Lung (tissue), 12 donors: Measurements from ENCODE around the gene STAC3. TPM values are rescaled to one million over a fixed set of nuclear protein-coding genes. Genes with fewer than 3 reads are reported as not detected.

Experiments used
- ATAC-seq: fragments of 200-7000 bp; cut with Tn5 transposase; one replicate; pipeline ENCODE4 v1.9.1; 2020; ENCODE audit warnings: moderate number of reproducible peaks; ENCODE audit not compliant: insufficient read depth, low FRiP score
- DNase-seq, 3 donors: peaks; one replicate each; pipeline ENCODE4 v3.0.0-alpha.2; 2013 to 2017
- H3K27ac ChIP-seq, 2 donors: one replicate each; pipeline ENCODE4 v1.5.1; 2013; ENCODE audit warnings: mild to moderate bottlenecking in 2 of 2, moderate library complexity in 2 of 2, control low read depth in 1 of 2, inconsistent platforms in 1 of 2, low read depth in 1 of 2, low read length in 1 of 2
- H3K27me3 ChIP-seq, 3 donors: one replicate each; pipeline ENCODE4 v1.5.1; 2013; ENCODE audit warnings: low read length in 2 of 3; ENCODE audit not compliant: control insufficient read depth in 3 of 3, insufficient read depth in 3 of 3
- H3K36me3 ChIP-seq, 4 donors: one replicate each; pipeline ENCODE4 v1.5.1; 2013; ENCODE audit warnings: low read length in 4 of 4, mild to moderate bottlenecking in 1 of 4, moderate library complexity in 1 of 4; ENCODE audit not compliant: control insufficient read depth in 4 of 4, insufficient read depth in 4 of 4
- H3K4me1 ChIP-seq, 5 donors: one replicate each; pipeline ENCODE4 v1.5.1; 2013; ENCODE audit warnings: low read length in 5 of 5, mild to moderate bottlenecking in 2 of 5, moderate library complexity in 1 of 5; ENCODE audit not compliant: control insufficient read depth in 5 of 5, insufficient read depth in 5 of 5
- H3K4me3 ChIP-seq: one replicate; pipeline ENCODE4 v1.5.1; 2013; ENCODE audit warnings: mild to moderate bottlenecking, control low read depth, moderate library complexity
- H3K9ac ChIP-seq, 2 donors: one replicate each; pipeline ENCODE4 v1.5.1; 2013; ENCODE audit warnings: low read length in 2 of 2, control low read depth in 1 of 2; ENCODE audit not compliant: insufficient read depth in 1 of 2
- H3K9me3 ChIP-seq, 4 donors: one replicate each; pipeline ENCODE4 v1.5.1; 2013; ENCODE audit warnings: low read length in 3 of 4, mild to moderate bottlenecking in 1 of 4, moderate library complexity in 1 of 4; ENCODE audit not compliant: control insufficient read depth in 4 of 4, insufficient read depth in 3 of 4
- CTCF ChIP-seq: IDR thresholded peaks from 2 replicates; pipeline ENCODE4 v1.5.1; 2012; ENCODE audit warnings: mild to moderate bottlenecking; ENCODE audit errors: control extremely low read depth, extremely low read depth
- WGBS, 2 donors: extraction: QIAGEN DNeasy Blood & Tissue Kit; methylation state at CpG; one replicate each; pipeline ENCODE4 v1.1.7; 2013; 5-methylcytosine and 5-hydroxymethylcytosine counted together
- polyA plus RNA-seq, 2 donors: library from polyadenylated mRNA; stranded (reverse); fragments of 200-250 nt; gene quantifications; one replicate each; pipeline ENCODE4 v1.2.1, GENCODE V29; 2013
- total RNA-seq, 2 donors: library from RNA; depleted of rRNA in 1 of 2; stranded (reverse); fragments of >200 nt in 1 of 2; gene quantifications; one replicate each; pipeline ENCODE4 v1.2.1, GENCODE V29; 2014 to 2021
- donor health status: control.
- donor health status: control.
- donor health status: Bipolar disorder and iron deficiency.
- donor health status: healthy.
- donor health status: DM: yes; HTN: yes; CAD: no.

Gene STAC3
- total and polyA plus RNA-seq, 4 donors = 1.7 to 7.4 (median 6.4) TPM

GRCh38 chr12:57201631-57202030 is 49.4 kb downstream of the STAC3 start:
- Histone ChIP-seq H3K27ac (no peak overlapping the region), H3K9ac (no peak overlapping the region), H3K4me3 (no peak overlapping the region), H3K36me3 (peaks cover 0 to 83% (median 54%) of the 10 kb centered on the region in 4 donors), H3K27me3 (no peaks in the 10 kb centered on the region), H3K9me3 (no peaks in the 10 kb centered on the region), H3K4me1 (no peaks in the 10 kb centered on the region)
- 87 to 89% methylated on average over 16 of the region's 16 CpGs for WGBS, 2 donors
- TF ChIP-seq CTCF = no peak
- ATAC-seq (no peak), DNase-seq (no peak)

GRCh38 chr12:57201219-57201618 is 49.8 kb downstream of the STAC3 start:
- peaks cover 0 to 83% (median 52%) of the 10 kb centered on the region in 4 donors for H3K36me3 ChIP-seq
- WGBS, 2 donors = 84 to 88% methylated on average over 8 of the region's 8 CpGs
- no peak for ATAC-seq

GRCh38 chr12:57200497-57200896 is 50.5 kb downstream of the STAC3 start:
- Histone ChIP-seq H3K36me3 (peaks cover 0 to 84% (median 51%) of the 10 kb centered on the region in 4 donors), H3K9me3 (no peaks in the 10 kb centered on the region), H3K27ac (no peak overlapping the region), H3K4me3 (no peak overlapping the region), H3K27me3 (no peaks in the 10 kb centered on the region), H3K9ac (no peak overlapping the region), H3K4me1 (no peaks in the 10 kb centered on the region)
- ATAC-seq = no peak
- no peak for TF ChIP-seq CTCF
- DNase-seq = no peak
- WGBS, 2 donors = 94 to 95% methylated on average over 15 of the region's 15 CpGs

More at GRCh38 chr12:57201219-57201618, 49.8 kb downstream of the STAC3 start:
- H3K27me3 ChIP-seq = no peaks in the 10 kb centered on the region
- no peak overlapping the region for H3K27ac ChIP-seq
- no peaks in the 10 kb centered on the region for H3K4me1 ChIP-seq
- no peaks in the 10 kb centered on the region for H3K9me3 ChIP-seq
- DNase-seq = no peak
- H3K9ac ChIP-seq = no peak overlapping the region
- no peak overlapping the region for H3K4me3 ChIP-seq
- TF ChIP-seq CTCF = no peak

GRCh38 chr12:57199191-57199590 is 51.8 kb downstream of the STAC3 start:
- H3K4me1 ChIP-seq = no peaks in the 10 kb centered on the region
- H3K4me3 ChIP-seq = no peak overlapping the region
- no peaks in the 10 kb centered on the region for H3K27me3 ChIP-seq
- H3K9ac ChIP-seq = no peak overlapping the region
- no peak overlapping the region for H3K27ac ChIP-seq
- H3K9me3 ChIP-seq = no peaks in the 10 kb centered on the region
- TF ChIP-seq CTCF = no peak
- ATAC-seq (no peak), DNase-seq (no peak)
- peaks cover 0 to 83% (median 52%) of the 10 kb centered on the region in 4 donors for H3K36me3 ChIP-seq
- 87 to 92% methylated on average over 15 of the region's 15 CpGs for WGBS, 2 donors
